Mammary epithelial cell (primary cell): ENCODE results near the gene STXBP5.

ENCODE experiments used
- CTCF ChIP-seq, 2 donors: IDR thresholded peaks in 1 of 2; conservative IDR thresholded peaks in 1 of 2; 2 replicates each; pipeline ENCODE4 v1.5.1; 2011 to 2012; ENCODE audit warnings: inconsistent platforms in 2 of 2, low read length in 2 of 2, mild to moderate bottlenecking in 2 of 2, control low read depth in 1 of 2, low read depth in 1 of 2; ENCODE audit not compliant: insufficient read depth in 1 of 2; ENCODE audit errors: extremely low read depth in 1 of 2
- EZH2 ChIP-seq: IDR thresholded peaks from 2 replicates; pipeline ENCODE4 v1.6.1; 2012; ENCODE audit warnings: low read length, inconsistent platforms, borderline replicate concordance

- TF ChIP-seq CTCF (conservative IDR thresholded peaks at IDR 0.05 in 1 of 2, IDR thresholded peaks at IDR 0.05 in 1 of 2; ENCODE audit: extremely low read depth in 1 of 2, insufficient read depth in 1 of 2, low read depth in 1 of 2, low read length in 2 of 2) (no peak), EZH2 (no peak)
Observed at GRCh38 chr6:147156799-147157382, 47.3 kb upstream of the STXBP5 start.
